ENCODE data around the gene DSE. TPM values are rescaled to one million over a fixed set of nuclear protein-coding genes. Genes with fewer than 3 reads are reported as not detected.
"Not testable (repeated sequence)": the region's sequence is repeated elsewhere in the genome, so short reads cannot be mapped to it uniquely, and the experiment has no call there.

DSE gene
- polyA plus RNA-seq, 2 of the 4 experiments (the other 2 are of a cell fraction), result 20.2 to 22.7 TPM

DNA sequence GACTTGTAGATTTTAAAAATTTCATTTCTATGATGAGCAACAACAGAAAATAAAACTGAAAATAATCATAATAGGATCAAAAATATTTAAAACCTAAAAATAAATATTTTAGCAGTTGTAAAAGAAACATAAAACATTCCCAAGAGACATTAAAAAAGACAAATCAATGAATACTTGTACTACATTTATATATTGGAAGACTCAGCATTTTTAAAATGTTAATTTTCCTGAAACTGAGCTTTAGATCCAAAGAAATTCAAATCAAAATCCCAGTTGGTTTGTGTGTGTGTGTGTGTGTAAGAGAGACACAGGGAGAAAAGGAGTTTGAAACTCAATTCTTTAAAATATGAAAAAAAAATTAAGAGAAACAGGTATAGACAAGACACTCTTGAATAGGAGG lies 38.7 kb upstream of the DSE start (continued):
- TF ChIP-seq, protein P1, sequence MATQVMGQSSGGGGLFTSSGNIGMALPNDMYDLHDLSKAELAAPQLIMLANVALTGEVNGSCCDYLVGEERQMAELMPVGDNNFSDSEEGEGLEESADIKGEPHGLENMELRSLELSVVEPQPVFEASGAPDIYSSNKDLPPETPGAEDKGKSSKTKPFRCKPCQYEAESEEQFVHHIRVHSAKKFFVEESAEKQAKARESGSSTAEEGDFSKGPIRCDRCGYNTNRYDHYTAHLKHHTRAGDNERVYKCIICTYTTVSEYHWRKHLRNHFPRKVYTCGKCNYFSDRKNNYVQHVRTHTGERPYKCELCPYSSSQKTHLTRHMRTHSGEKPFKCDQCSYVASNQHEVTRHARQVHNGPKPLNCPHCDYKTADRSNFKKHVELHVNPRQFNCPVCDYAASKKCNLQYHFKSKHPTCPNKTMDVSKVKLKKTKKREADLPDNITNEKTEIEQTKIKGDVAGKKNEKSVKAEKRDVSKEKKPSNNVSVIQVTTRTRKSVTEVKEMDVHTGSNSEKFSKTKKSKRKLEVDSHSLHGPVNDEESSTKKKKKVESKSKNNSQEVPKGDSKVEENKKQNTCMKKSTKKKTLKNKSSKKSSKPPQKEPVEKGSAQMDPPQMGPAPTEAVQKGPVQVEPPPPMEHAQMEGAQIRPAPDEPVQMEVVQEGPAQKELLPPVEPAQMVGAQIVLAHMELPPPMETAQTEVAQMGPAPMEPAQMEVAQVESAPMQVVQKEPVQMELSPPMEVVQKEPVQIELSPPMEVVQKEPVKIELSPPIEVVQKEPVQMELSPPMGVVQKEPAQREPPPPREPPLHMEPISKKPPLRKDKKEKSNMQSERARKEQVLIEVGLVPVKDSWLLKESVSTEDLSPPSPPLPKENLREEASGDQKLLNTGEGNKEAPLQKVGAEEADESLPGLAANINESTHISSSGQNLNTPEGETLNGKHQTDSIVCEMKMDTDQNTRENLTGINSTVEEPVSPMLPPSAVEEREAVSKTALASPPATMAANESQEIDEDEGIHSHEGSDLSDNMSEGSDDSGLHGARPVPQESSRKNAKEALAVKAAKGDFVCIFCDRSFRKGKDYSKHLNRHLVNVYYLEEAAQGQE (IDR thresholded peaks at IDR 0.05), result no peak
- TF ChIP-seq, protein P2, sequence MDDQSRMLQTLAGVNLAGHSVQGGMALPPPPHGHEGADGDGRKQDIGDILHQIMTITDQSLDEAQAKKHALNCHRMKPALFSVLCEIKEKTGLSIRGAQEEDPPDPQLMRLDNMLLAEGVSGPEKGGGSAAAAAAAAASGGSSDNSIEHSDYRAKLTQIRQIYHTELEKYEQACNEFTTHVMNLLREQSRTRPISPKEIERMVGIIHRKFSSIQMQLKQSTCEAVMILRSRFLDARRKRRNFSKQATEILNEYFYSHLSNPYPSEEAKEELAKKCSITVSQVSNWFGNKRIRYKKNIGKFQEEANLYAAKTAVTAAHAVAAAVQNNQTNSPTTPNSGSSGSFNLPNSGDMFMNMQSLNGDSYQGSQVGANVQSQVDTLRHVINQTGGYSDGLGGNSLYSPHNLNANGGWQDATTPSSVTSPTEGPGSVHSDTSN (IDR thresholded peaks at IDR 0.05), result no peak
- TF ChIP-seq RAD21 (conservative IDR thresholded peaks at IDR 0.05 in 1 of 2, IDR thresholded peaks at IDR 0.05 in 1 of 2) (no peak), KDM1A (IDR thresholded peaks at IDR 0.05; ENCODE audit: low read depth) (no peak), NFE2L2 (conservative IDR thresholded peaks at IDR 0.05; ENCODE audit: low read length) (no peak)
- TF ChIP-seq, protein P3, sequence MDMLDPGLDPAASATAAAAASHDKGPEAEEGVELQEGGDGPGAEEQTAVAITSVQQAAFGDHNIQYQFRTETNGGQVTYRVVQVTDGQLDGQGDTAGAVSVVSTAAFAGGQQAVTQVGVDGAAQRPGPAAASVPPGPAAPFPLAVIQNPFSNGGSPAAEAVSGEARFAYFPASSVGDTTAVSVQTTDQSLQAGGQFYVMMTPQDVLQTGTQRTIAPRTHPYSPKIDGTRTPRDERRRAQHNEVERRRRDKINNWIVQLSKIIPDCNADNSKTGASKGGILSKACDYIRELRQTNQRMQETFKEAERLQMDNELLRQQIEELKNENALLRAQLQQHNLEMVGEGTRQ (IDR thresholded peaks at IDR 0.05), result no peak

DNA sequence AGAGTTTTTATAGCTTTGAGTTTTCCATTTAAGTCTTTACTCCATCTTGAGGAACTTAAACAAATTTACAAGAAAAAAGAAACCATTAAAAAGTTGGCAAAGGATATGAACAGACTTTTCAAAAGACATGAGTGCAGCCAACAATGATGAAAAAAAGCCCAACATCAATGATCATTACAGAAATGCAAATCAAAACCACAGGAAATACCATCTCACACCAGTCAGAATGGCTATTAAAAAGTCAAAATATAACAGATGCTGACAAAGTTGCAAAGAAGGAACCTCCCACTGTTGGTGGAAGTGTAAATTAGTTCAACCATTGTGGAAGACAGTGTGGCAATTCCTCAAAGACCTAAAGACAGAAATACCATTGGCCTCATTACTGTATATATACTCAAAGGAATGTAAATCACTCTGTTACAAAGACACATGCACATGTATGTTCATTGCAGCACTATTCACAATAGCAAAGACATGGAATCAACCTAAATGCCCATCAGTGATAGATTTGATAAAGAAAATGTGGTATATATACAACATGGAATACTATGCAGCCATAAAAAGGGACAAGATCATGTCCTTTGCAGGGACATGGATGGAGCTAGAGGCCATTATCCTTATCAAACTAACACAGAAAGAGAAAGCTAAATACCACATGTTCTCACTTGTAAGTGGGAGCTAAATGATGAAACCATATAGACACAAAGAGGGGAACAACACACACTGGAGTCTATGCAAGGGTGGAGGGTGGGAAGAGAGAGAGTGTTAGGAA lies 35.9 kb upstream of the DSE start:
- H3K4me3 ChIP-seq; POLR2A ChIA-PET; H3K9me3 ChIP-seq; H3K4me2 ChIP-seq; FAIRE-seq; ATAC-seq; CTCF ChIA-PET; H3K4me1 ChIP-seq; H3K27ac ChIP-seq; DNase-seq (ENCODE audit: low read depth in 1 of 2, low spot score in 1 of 2): not testable (repeated sequence)

DNA sequence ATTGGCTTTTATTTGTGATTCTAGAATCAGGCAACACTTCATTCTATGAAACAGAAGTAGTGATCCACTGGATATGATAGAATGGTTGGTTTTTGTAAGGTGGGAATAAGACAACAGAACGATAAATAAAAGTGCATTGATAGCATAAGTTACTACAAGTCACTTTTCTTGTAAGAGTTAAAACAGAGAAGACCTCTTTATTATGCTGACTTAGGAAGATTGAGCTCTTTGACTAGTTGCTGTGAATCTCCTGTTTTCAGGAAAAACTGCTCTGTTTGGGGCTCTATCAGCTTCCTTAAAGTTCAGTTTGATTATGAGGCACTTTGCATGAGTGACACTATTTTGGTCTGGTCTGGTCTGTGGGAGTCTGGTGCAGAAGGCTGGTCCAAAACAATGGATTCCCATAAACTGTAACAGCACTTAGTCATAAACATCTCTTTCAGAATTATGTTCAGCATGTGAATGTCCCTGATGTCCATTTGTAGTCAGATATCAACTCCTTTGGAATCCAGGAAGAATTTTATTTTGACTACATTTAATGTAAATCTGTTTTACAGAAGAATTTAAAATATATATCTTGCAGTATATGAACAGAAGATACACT lies 35.0 kb upstream of the DSE start:
- no peaks in the 10 kb centered on the region for H3K4me1 ChIP-seq
- CTCF ChIA-PET, result no interaction called here
- 41% methylated on average over 1 of the region's 1 CpG for WGBS (ENCODE audit: missing lambda C conversion rate)
- H3K9me3 ChIP-seq, result no peaks in the 10 kb centered on the region
- ATAC-seq (no peak), FAIRE-seq (no peak), DNase-seq (ENCODE audit: low read depth in 1 of 2, low spot score in 1 of 2) (no peak)
- no peak overlapping the region for H3K4me2 ChIP-seq
- H3K4me3 ChIP-seq, result no peak overlapping the region
- no peak overlapping the region for H3K27ac ChIP-seq
- TF ChIP-seq RCOR1 (IDR thresholded peaks at IDR 0.05; ENCODE audit: low read depth, low read length), result no peak
- TF ChIP-seq, protein P4, sequence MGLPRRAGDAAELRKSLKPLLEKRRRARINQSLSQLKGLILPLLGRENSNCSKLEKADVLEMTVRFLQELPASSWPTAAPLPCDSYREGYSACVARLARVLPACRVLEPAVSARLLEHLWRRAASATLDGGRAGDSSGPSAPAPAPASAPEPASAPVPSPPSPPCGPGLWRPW (IDR thresholded peaks at IDR 0.05), result no peak
- peak; percentile 24 for TF ChIP-seq MAFK (IDR thresholded peaks at IDR 0.05; ENCODE audit: partially characterized antibody)
- POLR2A ChIA-PET, result no interaction called here

DNA sequence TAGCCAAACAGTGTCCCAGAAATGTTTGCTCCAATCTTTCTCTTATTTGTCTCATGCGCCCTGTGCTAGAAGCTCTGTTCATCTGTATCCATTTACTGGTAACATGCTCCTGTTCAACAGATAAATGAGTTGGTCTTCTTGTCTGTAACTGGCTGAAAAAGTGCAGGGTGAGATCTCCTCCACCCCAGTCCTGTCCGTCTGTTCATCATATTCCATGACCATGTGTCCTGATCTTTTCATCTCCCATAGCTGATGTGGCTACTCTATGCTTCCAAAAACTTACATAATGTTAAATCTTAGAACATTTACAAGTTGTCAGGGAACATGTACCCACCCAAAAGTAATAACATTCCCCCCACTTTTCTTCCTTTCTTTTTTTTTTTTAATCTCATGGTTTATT lies 31.8 kb upstream of the DSE start:
- WGBS (ENCODE audit: missing lambda C conversion rate), result 74% methylated on average over 2 of the region's 2 CpGs
- no peak for DNase-seq (ENCODE audit: low read depth in 1 of 2, low spot score in 1 of 2)
- ChIA-PET POLR2A (no interaction called here), CTCF (no interaction called here)
- H3K4me3 ChIP-seq, result no peak overlapping the region
- H3K9me3 ChIP-seq, result 0 out of 3 replicates have a peak, but pooled peaks cover 4% of the 10 kb centered on the region
- H3K27ac ChIP-seq, result no peak overlapping the region
- ATAC-seq, result no peak
- no peak overlapping the region for H3K4me2 ChIP-seq
- no peak for FAIRE-seq
- no peak for TF ChIP-seq MAZ (IDR thresholded peaks at IDR 0.05; ENCODE audit: borderline replicate concordance, low read depth, low read length)
- no peak for TF ChIP-seq TFCP2L1 (CRISPR knock-in tag; IDR thresholded peaks at IDR 0.05)
- TF ChIP-seq, protein P4 (IDR thresholded peaks at IDR 0.05), result no peak
- TF ChIP-seq ZFP36 (IDR thresholded peaks at IDR 0.05; ENCODE audit: borderline replicate concordance, partially characterized antibody), result no peak
- no peak for TF ChIP-seq NFE2L2 (conservative IDR thresholded peaks at IDR 0.05; ENCODE audit: low read length)
- no peak for TF ChIP-seq SMC3 (IDR thresholded peaks at IDR 0.05)
- TF ChIP-seq EHMT2 (IDR thresholded peaks at IDR 0.05; ENCODE audit: low read depth), result no peak
- no peak for TF ChIP-seq SREBF2 (IDR thresholded peaks at IDR 0.05)
- TF ChIP-seq CBX8 (IDR thresholded peaks at IDR 0.05), result no peak
- no peak for TF ChIP-seq ZSCAN20 (CRISPR knock-in tag; IDR thresholded peaks at IDR 0.05)
- TF ChIP-seq MYC (IDR thresholded peaks at IDR 0.05; ENCODE audit: borderline replicate concordance, low read length), result no peak
- no peaks in the 10 kb centered on the region for H3K4me1 ChIP-seq

DNA sequence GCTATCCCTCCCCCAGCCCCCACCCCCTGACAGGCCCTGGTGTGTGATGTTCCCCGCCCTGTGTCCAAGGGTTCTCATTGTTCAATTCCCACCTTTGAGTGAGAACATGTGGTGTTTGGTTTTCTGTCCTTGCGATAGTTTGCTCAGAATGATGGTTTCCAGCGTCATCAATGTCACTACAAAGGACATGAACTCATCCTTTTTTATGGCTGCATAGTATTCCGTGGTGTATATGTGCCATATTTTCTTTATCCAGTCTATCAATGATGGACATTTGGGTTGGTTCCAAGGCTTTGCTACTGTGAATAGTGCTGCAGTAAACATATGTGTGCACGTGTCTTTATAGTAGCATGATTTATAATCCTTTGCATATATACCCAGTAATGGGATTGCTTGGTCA lies 30.1 kb upstream of the DSE start:
- CTCF ChIA-PET; POLR2A ChIA-PET; ATAC-seq; H3K9me3 ChIP-seq; H3K4me2 ChIP-seq; H3K4me1 ChIP-seq; H3K27ac ChIP-seq; FAIRE-seq; DNase-seq (ENCODE audit: low read depth in 1 of 2, low spot score in 1 of 2); H3K4me3 ChIP-seq: not testable (repeated sequence)
- WGBS (ENCODE audit: missing lambda C conversion rate), result 39% methylated on average over 5 of the region's 5 CpGs
